K562 (cell line): ENCODE results near the gene DNAH10. TPM values are rescaled to one million over a fixed set of nuclear protein-coding genes. Genes with fewer than 3 reads are reported as not detected.

Experiments used
- HMGN3 ChIP-seq: IDR thresholded peaks from 2 replicates; pipeline ENCODE4 v1.6.1; 2011; ENCODE audit warnings: borderline replicate concordance, low read depth, mild to moderate bottlenecking, mixed read lengths, low read length; ENCODE audit not compliant: insufficient read length; ENCODE audit errors: extremely low read depth
- KDM4B ChIP-seq, 2 experiments: fragments of 450-650 bp in 1 of 2; sonication (generic) in 1 of 2; IDR thresholded peaks; 2 replicates each; pipeline ENCODE4 v1.6.1; 2016 to 2017; ENCODE audit warnings: borderline replicate concordance in 2 of 2, antibody characterized with exemption in 1 of 2, low read depth in 1 of 2, mild to moderate bottlenecking in 1 of 2
- NRF1 ChIP-seq, 2 experiments: fragments of 450-650 bp; IDR thresholded peaks in 1 of 2; conservative IDR thresholded peaks in 1 of 2; 2 replicates each; pipeline ENCODE4 v1.6.1; 2014; ENCODE audit warnings: mild to moderate bottlenecking in 2 of 2
- POLR2G ChIP-seq: fragments of 200-400 bp; formaldehyde crosslinking; IDR thresholded peaks from 2 replicates; pipeline ENCODE4 v1.6.1; 2017; ENCODE audit warnings: low read depth, mild to moderate bottlenecking, antibody characterized with exemption, low read length, moderate library complexity
- ZNF146 ChIP-seq: IDR thresholded peaks from one replicate; pipeline ENCODE4 v1.6.1; 2018; ENCODE audit warnings: missing compliant biosample characterization; ENCODE audit not compliant: unreplicated experiment
- polyA plus RNA-seq, 8 experiments: library from polyadenylated mRNA; depleted of rRNA in 4 of 8; stranded (reverse) in 5 of 8; unstranded in 3 of 8; fragments of >200 nt; fragmentation: Nextera tagmentation in 2 of 8; fragmentation: Illumina TruSeq in 1 of 8; extraction: Ambion mirVana in 2 of 8; extraction: Trizol in 1 of 8; gene quantifications; 2 replicates each; pipeline versions ENCODE4 v1.2.1 to v1.2.3, GENCODE V29; 2011 to 2014; ENCODE audit warnings: inconsistent platforms in 1 of 8, missing spikeins in 1 of 8
- total RNA-seq, 7 experiments: library from RNA; depleted of rRNA in 6 of 7; stranded (reverse); fragments of >200 nt in 6 of 7; fragmentation: Illumina TruSeq in 2 of 7; extraction: Trizol in 2 of 7; gene quantifications; 2 replicates each; pipeline versions ENCODE4 v1.2.1 to v1.2.3, GENCODE V29; 2011 to 2021; ENCODE audit warnings: low replicate concordance in 1 of 7
- TF ChIP-seq, protein P1 (sequence below): sonication (generic); formaldehyde crosslinking; IDR thresholded peaks from 2 replicates; pipeline ENCODE4 v1.8.0; 2022; ENCODE audit warnings: mild to moderate bottlenecking, missing genetic modification reagents
- TF ChIP-seq, protein P2 (sequence below): conservative IDR thresholded peaks from 2 replicates; pipeline ENCODE4 v1.6.1; 2011; ENCODE audit warnings: low read depth, mild to moderate bottlenecking, low read length; ENCODE audit not compliant: control insufficient read depth
- TF ChIP-seq, protein P3 (sequence below): fragments of 250-450 bp; sonication (Bioruptor Pico); IDR thresholded peaks from 2 replicates; pipeline ENCODE4 v1.5.1; 2021; ENCODE audit warnings: mild to moderate bottlenecking
- TF ChIP-seq, protein P4 (sequence below): fragments of 200-800 bp; sonication (Bioruptor generic); IDR thresholded peaks from 2 replicates; pipeline ENCODE4 v1.6.1; 2017; ENCODE audit warnings: missing genetic modification characterization, missing compliant biosample characterization

The DNAH10 gene
- total and polyA plus RNA-seq, 9 of the 15 experiments (the other 6 are each of a cell fraction or from before 2014, with no cell fraction given), result 0.01 to 0.06 (median 0.04) TPM; not detected in 1

DNA sequence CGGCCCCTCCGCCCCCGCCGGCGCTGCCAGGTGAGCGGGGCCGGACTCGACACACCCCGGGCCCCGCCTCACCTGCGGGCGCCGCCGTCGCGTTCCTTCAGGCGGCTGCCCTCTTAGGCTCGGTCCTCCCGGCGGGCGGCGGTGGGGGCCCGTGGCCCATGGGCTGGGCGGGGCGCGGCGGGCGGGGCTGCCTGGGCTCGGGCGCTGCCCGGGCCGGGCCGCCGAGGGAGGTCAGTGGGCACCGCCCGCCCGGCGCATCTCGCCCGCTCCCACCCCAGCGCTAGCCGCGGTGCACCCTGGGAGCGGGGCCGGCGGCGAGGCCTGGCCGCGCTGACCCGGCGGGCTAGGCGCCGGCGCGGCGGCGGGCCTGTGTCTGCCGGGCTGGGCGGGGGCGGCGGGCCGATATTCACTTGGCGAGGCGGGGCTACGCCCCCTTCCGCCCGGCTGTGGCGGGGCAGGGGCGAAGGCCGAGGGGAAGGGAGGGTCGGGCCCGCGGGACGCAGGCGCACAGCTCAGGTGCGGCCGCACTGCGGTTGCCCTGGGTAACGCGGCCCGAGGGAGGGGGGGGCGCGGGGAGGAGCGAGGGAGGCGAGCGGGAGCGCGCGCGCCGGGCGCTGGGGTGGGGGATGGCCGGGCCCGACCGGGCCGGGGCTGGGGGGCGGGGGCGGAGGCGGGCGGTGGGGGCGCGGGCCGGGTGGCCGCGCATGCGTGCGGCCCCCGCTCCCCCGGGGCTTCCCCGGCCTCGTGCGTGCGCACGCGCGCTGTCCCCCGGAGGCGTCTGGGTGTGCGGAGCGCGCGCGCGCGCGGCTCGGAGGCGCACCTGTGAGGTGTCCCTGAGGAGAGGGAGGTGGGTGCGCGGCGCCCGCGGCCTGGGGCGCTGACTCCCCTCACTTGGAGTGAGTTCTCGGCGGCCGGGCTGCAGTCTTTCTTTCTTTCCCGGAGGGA is 210.6 kb downstream of the DNAH10 start, which contains the start of the genes CCDC92 and ZNF664 (continued):
- TF ChIP-seq, protein P1, sequence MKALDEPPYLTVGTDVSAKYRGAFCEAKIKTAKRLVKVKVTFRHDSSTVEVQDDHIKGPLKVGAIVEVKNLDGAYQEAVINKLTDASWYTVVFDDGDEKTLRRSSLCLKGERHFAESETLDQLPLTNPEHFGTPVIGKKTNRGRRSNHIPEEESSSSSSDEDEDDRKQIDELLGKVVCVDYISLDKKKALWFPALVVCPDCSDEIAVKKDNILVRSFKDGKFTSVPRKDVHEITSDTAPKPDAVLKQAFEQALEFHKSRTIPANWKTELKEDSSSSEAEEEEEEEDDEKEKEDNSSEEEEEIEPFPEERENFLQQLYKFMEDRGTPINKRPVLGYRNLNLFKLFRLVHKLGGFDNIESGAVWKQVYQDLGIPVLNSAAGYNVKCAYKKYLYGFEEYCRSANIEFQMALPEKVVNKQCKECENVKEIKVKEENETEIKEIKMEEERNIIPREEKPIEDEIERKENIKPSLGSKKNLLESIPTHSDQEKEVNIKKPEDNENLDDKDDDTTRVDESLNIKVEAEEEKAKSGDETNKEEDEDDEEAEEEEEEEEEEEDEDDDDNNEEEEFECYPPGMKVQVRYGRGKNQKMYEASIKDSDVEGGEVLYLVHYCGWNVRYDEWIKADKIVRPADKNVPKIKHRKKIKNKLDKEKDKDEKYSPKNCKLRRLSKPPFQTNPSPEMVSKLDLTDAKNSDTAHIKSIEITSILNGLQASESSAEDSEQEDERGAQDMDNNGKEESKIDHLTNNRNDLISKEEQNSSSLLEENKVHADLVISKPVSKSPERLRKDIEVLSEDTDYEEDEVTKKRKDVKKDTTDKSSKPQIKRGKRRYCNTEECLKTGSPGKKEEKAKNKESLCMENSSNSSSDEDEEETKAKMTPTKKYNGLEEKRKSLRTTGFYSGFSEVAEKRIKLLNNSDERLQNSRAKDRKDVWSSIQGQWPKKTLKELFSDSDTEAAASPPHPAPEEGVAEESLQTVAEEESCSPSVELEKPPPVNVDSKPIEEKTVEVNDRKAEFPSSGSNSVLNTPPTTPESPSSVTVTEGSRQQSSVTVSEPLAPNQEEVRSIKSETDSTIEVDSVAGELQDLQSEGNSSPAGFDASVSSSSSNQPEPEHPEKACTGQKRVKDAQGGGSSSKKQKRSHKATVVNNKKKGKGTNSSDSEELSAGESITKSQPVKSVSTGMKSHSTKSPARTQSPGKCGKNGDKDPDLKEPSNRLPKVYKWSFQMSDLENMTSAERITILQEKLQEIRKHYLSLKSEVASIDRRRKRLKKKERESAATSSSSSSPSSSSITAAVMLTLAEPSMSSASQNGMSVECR (CRISPR knock-in tag), result 0 out of 2 replicates have a peak, but pooled peaks have one; percentile 18
- TF ChIP-seq POLR2G (peak; percentile 82), HMGN3 (peak; percentile 49), ZNF146 (no peak), KDM4B (IDR thresholded peaks at IDR 0.05; ENCODE audit: borderline replicate concordance in 2 of 2, low read depth in 1 of 2) (peak in 1 of 2 experiments; percentile 64; a peak in 1 of 4 replicates), NRF1 (conservative IDR thresholded peaks at IDR 0.05 in 1 of 2, IDR thresholded peaks at IDR 0.05 in 1 of 2) (peak; percentile 87 to 88)
- TF ChIP-seq, protein P2, sequence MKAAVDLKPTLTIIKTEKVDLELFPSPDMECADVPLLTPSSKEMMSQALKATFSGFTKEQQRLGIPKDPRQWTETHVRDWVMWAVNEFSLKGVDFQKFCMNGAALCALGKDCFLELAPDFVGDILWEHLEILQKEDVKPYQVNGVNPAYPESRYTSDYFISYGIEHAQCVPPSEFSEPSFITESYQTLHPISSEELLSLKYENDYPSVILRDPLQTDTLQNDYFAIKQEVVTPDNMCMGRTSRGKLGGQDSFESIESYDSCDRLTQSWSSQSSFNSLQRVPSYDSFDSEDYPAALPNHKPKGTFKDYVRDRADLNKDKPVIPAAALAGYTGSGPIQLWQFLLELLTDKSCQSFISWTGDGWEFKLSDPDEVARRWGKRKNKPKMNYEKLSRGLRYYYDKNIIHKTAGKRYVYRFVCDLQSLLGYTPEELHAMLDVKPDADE, result peak; percentile 9; the same call in 1 of the 2 replicates
- TF ChIP-seq, protein P3, sequence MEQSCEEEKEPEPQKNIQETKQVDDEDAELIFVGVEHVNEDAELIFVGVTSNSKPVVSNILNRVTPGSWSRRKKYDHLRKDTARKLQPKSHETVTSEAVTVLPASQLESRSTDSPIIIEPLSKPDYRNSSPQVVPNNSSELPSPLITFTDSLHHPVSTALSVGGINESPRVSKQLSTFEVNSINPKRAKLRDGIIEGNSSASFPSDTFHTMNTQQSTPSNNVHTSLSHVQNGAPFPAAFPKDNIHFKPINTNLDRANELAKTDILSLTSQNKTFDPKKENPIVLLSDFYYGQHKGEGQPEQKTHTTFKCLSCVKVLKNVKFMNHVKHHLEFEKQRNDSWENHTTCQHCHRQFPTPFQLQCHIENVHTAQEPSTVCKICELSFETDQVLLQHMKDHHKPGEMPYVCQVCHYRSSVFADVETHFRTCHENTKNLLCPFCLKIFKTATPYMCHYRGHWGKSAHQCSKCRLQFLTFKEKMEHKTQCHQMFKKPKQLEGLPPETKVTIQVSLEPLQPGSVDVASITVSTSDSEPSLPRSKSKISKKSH (CRISPR knock-in tag), result no peak
- TF ChIP-seq, protein P4, sequence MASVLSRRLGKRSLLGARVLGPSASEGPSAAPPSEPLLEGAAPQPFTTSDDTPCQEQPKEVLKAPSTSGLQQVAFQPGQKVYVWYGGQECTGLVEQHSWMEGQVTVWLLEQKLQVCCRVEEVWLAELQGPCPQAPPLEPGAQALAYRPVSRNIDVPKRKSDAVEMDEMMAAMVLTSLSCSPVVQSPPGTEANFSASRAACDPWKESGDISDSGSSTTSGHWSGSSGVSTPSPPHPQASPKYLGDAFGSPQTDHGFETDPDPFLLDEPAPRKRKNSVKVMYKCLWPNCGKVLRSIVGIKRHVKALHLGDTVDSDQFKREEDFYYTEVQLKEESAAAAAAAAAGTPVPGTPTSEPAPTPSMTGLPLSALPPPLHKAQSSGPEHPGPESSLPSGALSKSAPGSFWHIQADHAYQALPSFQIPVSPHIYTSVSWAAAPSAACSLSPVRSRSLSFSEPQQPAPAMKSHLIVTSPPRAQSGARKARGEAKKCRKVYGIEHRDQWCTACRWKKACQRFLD (CRISPR knock-in tag), result peak; percentile 42; the same call in 1 of the 2 replicates
